ENCODE data around the gene OSBP. TPM values are rescaled to one million over a fixed set of nuclear protein-coding genes. Genes with fewer than 3 reads are reported as not detected.

Gene OSBP
- total and polyA plus RNA-seq, 2 experiments from 2014 or later = 11.0 to 39.3 TPM

- TF ChIP-seq CREB1 (CRISPR knock-in tag; IDR thresholded peaks at IDR 0.05; ENCODE audit: low read depth) (no peak), CTCF (conservative IDR thresholded peaks at IDR 0.05; ENCODE audit: low read depth in 2 of 2) (no peak), ETS1 (IDR thresholded peaks at IDR 0.05) (no peak), ZNF331 (CRISPR knock-in tag; IDR thresholded peaks at IDR 0.05; ENCODE audit: low read depth) (no peak), POLR2AphosphoS5 (IDR thresholded peaks at IDR 0.05; ENCODE audit: low read depth) (no peak)
Measured at GRCh38 chr11:59647245-59647980, 31.8 kb upstream of the OSBP start (continued).

GRCh38 chr11:59644528-59644927 lies 29.0 kb upstream of the OSBP start:
- no peaks in the 10 kb centered on the region for H3K9me3 Mint-ChIP-seq
- Histone ChIP-seq H3K9me2 (ENCODE audit: insufficient read depth) (no peaks in the 10 kb centered on the region), H3K27me3 (ENCODE audit: insufficient read depth) (no peaks in the 10 kb centered on the region), H4K20me1 (replicated peaks; ENCODE audit: insufficient read depth) (peaks cover 13% of the 10 kb centered on the region; the same call in 1 of the 2 replicates), H3K4me2 (no peak overlapping the region), H2AFZ (no peak overlapping the region), H3F3A (replicated peaks; ENCODE audit: low read depth) (no peaks in the 10 kb centered on the region), H3K36me3 (ENCODE audit: insufficient read depth) (peaks cover 81% of the 10 kb centered on the region), H3K79me2 (replicated peaks; ENCODE audit: insufficient read depth) (no peaks in the 10 kb centered on the region), H3K4me3 (no peak overlapping the region), H3K27ac (ENCODE audit: low read depth) (no peak overlapping the region), H3K4me1 (ENCODE audit: insufficient read depth) (no peaks in the 10 kb centered on the region)
- H3K4me3 Mint-ChIP-seq = no peak overlapping the region
- H3K27me3 Mint-ChIP-seq (ENCODE audit: insufficient read depth, low read depth, poor library complexity) = peaks cover 2% of the 10 kb centered on the region
- ATAC-seq = no peak
- H3K36me3 Mint-ChIP-seq (ENCODE audit: low read depth) = peaks cover 90% of the 10 kb centered on the region
- DNase-seq (ENCODE audit: low spot score) = no peak
- H3K4me1 Mint-ChIP-seq = no peaks in the 10 kb centered on the region
- no peak overlapping the region for H3K27ac Mint-ChIP-seq
- no peak for TF ChIP-seq POLR2AphosphoS5 (IDR thresholded peaks at IDR 0.05; ENCODE audit: low read depth)
- no peak for TF ChIP-seq ETS1 (IDR thresholded peaks at IDR 0.05)
- TF ChIP-seq EZH2phosphoT487 (IDR thresholded peaks at IDR 0.05; ENCODE audit: unreplicated experiment) = no peak
- no peak for TF ChIP-seq EZH2 (IDR thresholded peaks at IDR 0.05; ENCODE audit: low read depth, unreplicated experiment)
- no peak for TF ChIP-seq JUNB (IDR thresholded peaks at IDR 0.05; ENCODE audit: unreplicated experiment)
- no peak for TF ChIP-seq ZNF114 (CRISPR knock-in tag; IDR thresholded peaks at IDR 0.05)
- TF ChIP-seq STAT1 (IDR thresholded peaks at IDR 0.05; ENCODE audit: unreplicated experiment) = no peak
- TF ChIP-seq CTCF (conservative IDR thresholded peaks at IDR 0.05; ENCODE audit: low read depth in 2 of 2) = no peak
- TF ChIP-seq REST (IDR thresholded peaks at IDR 0.05; ENCODE audit: unreplicated experiment) = no peak
